Measurements from ENCODE around the gene RBMS2. TPM values are rescaled to one million over a fixed set of nuclear protein-coding genes. Genes with fewer than 3 reads are reported as not detected.
A peak's percentile ranks its signal among the peaks of the same experiment; 100 is the strongest.

The RBMS2 gene
- total RNA-seq, 4 donors from 2014 or later: 22.8 to 39.0 (median 31.8) TPM

DNA sequence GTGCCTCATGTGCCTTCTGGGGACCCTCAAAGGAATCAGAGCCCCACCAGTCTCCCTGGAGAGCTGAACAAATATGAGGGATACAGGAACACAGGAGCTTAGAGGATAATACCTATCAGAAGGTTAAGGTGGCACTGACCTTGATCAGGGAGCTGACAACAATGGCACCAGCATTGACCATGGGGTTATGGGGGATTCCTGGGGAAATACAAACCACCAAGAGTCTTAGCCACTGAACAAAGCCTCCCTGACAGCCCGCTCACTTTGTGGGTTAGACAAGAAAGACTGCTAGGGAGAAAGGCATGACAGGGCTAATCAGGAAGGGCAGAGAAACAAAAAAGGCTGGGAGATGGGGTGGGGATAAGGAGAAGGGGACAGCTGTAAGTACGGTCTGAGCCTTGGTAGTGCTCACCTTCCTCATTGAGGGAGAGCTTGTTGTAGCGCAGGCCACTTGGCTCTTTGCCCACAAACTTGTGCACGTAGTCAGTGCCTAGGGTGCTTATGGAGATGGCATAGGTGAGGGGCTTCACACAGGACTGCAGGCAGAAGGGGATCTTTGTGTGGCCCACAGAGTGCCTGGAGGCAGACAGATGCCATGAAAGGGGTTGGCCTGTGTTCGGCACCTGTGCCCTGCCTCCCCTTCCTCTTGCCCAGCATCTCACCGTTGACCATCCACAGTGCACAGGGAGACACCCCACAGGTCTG lies 43.9 kb upstream of the RBMS2 start:
- Histone ChIP-seq H3K27me3 (no peaks in the 10 kb centered on the region), H3K36me3 (peaks cover 0 to 19% (median 0%) of the 10 kb centered on the region in 3 donors), H3K4me3 (no peak overlapping the region), H3K4me1 (no peaks in the 10 kb centered on the region), H3K9me3 (no peaks in the 10 kb centered on the region), H3K27ac (no peak overlapping the region)
- 82 to 90% methylated on average over 6 of the region's 6 CpGs for WGBS, 2 donors
- DNase-seq (ENCODE audit: low spot score in 2 of 2): no peak
- TF ChIP-seq POLR2A (IDR thresholded peaks at IDR 0.05) (no peak), EP300 (IDR thresholded peaks at IDR 0.05) (no peak)
- TF ChIP-seq, protein P1, sequence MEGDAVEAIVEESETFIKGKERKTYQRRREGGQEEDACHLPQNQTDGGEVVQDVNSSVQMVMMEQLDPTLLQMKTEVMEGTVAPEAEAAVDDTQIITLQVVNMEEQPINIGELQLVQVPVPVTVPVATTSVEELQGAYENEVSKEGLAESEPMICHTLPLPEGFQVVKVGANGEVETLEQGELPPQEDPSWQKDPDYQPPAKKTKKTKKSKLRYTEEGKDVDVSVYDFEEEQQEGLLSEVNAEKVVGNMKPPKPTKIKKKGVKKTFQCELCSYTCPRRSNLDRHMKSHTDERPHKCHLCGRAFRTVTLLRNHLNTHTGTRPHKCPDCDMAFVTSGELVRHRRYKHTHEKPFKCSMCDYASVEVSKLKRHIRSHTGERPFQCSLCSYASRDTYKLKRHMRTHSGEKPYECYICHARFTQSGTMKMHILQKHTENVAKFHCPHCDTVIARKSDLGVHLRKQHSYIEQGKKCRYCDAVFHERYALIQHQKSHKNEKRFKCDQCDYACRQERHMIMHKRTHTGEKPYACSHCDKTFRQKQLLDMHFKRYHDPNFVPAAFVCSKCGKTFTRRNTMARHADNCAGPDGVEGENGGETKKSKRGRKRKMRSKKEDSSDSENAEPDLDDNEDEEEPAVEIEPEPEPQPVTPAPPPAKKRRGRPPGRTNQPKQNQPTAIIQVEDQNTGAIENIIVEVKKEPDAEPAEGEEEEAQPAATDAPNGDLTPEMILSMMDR (IDR thresholded peaks at IDR 0.05): no peak

DNA sequence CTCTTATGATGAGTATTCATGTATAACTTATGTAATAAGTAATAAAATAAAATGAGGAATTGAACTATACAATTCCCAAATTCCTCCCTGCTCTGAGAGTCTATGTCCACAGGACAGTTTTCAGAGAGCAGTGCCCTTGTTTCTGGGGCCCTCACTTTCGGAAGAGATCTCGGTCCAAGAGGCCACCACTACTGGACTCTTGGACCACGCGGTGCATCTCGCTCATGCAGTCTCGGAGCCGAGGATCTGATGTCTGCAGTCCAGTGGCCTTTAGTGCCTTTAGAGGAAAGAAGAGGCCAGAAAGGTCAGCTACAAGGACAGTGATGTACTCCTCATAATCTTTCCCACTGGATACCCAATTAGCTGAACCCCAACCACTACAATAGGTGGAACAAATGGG lies 42.0 kb upstream of the RBMS2 start:
- no peaks in the 10 kb centered on the region for H3K9me3 ChIP-seq
- H3K4me1 ChIP-seq: no peaks in the 10 kb centered on the region
- H3K36me3 ChIP-seq: peaks cover 0 to 3% (median 0%) of the 10 kb centered on the region in 3 donors
- no peak for DNase-seq (ENCODE audit: low spot score in 2 of 2)
- 82 to 87% methylated on average over 7 of the region's 7 CpGs for WGBS, 2 donors
- no peaks in the 10 kb centered on the region for H3K27me3 ChIP-seq
- no peak for TF ChIP-seq EP300 (IDR thresholded peaks at IDR 0.05)
- no peak for TF ChIP-seq POLR2A (IDR thresholded peaks at IDR 0.05)
- TF ChIP-seq, protein P1 (IDR thresholded peaks at IDR 0.05): no peak
- no peak overlapping the region for H3K4me3 ChIP-seq
- H3K27ac ChIP-seq: no peak overlapping the region

DNA sequence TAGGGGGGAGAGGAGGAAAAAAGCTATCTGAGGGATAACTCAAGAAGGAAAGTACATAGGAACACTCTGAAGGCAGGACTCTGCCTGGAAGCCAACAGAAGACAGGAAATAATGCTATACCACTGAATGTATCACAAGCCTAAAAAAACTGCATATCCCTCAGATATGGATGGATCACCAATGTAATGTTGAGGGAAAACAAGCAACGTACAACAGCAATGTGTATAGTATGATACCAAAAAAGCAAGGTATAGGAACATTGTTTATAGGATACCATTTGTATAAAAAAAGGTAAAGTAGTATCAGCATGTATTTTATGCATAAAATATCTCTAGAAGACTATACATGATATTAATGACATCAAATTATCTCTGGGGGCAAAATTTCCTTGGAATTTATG lies 37.1 kb upstream of the RBMS2 start:
- H3K4me1 ChIP-seq: peaks cover 0 to 20% (median 7%) of the 10 kb centered on the region in 4 donors
- H3K27ac ChIP-seq: no peak overlapping the region
- no peak overlapping the region for H3K4me3 ChIP-seq
- no peaks in the 10 kb centered on the region for H3K36me3 ChIP-seq
- TF ChIP-seq, protein P1 (IDR thresholded peaks at IDR 0.05): no peak
- TF ChIP-seq EP300 (IDR thresholded peaks at IDR 0.05): no peak
- TF ChIP-seq POLR2A (IDR thresholded peaks at IDR 0.05): no peak
- no peaks in the 10 kb centered on the region for H3K9me3 ChIP-seq
- H3K27me3 ChIP-seq: peaks cover 0 to 3% of the 10 kb centered on the region in 2 donors
- WGBS, 2 donors: 86 to 92% methylated on average over 1 of the region's 1 CpG
- DNase-seq (ENCODE audit: low spot score in 2 of 2): no peak

DNA sequence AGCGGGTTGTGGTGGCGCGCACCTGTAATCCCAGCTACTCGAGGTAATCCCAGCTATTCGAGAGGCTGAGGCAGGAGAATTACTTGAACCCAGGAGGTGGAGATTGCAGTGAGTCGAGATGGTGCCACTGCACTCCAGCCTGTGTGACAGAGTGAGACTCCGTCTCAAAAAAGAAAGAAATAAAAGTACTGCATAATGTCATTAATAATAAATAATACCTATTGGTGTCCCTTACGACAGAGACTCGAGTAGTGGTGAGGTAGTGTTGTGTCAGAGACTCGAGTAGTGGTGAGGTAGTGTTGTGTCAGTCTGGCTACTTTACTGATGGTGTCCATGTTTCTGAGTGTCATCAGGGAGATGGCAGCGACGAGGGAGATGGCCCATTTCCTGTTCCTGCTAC lies 34.9 kb upstream of the RBMS2 start:
- H3K27me3 ChIP-seq: peaks cover 0 to 16% of the 10 kb centered on the region in 2 donors
- peaks cover 0 to 20% (median 7%) of the 10 kb centered on the region in 4 donors for H3K4me1 ChIP-seq
- H3K36me3 ChIP-seq: no peaks in the 10 kb centered on the region
- H3K4me3 ChIP-seq: no peak overlapping the region
- TF ChIP-seq, protein P1 (IDR thresholded peaks at IDR 0.05): no peak
- TF ChIP-seq POLR2A (IDR thresholded peaks at IDR 0.05) (no peak), EP300 (IDR thresholded peaks at IDR 0.05) (no peak)
- DNase-seq (ENCODE audit: low spot score in 2 of 2): no peak
- H3K9me3 ChIP-seq: no peaks in the 10 kb centered on the region
- WGBS, 2 donors: 82 to 83% methylated on average over 12 of the region's 12 CpGs
- H3K27ac ChIP-seq: no peak overlapping the region

DNA sequence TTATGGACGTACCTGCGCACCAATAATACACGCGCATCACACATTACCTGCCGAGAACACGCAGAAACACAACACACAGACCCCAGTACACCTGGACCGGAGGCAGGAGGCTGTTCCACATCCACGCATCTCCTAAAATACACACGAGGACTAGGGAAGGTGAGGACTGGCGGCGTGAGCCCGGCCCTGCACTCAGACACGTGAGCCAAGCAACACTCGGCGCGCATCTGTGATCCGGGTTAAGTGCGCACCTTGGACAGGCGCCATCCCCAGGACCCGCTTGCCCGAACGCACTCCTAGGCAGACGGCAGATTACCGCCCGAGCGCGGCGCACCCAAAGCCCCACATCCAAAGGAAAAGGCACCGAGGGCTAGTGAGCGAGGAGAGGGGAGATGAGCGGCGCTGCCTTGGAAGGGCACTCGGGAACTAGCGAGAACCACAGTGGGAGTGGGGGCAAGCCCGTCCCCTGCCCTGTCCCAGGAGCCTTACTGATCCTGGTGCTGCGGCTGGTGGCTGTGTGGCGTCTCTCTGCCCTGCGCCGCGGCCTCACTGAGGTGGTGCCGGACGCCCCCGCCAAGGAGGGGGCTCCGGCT lies 34.1 kb upstream of the RBMS2 start:
- no peak for DNase-seq (ENCODE audit: low spot score in 2 of 2)
- TF ChIP-seq, protein P1 (IDR thresholded peaks at IDR 0.05): no peak
- TF ChIP-seq POLR2A (IDR thresholded peaks at IDR 0.05) (no peak), EP300 (IDR thresholded peaks at IDR 0.05) (no peak)

More for the DNA sequence above, 34.1 kb upstream of the RBMS2 start:
- Histone ChIP-seq H3K27me3 (peaks cover 0 to 18% of the 10 kb centered on the region in 2 donors), H3K4me1 (peaks cover 0 to 20% (median 7%) of the 10 kb centered on the region in 4 donors), H3K9me3 (no peaks in the 10 kb centered on the region), H3K4me3 (peak overlapping the region; percentile 56 to 64 (median 62)), H3K27ac (peak overlapping the region in 3 of 4 donors; percentile 11 to 30 (median 15)), H3K36me3 (no peaks in the 10 kb centered on the region)
- WGBS, 2 donors: 9 to 11% methylated on average over 21 to 38 of the region's 44 CpGs

Data from tibial nerve (tissue), 4 donors.